ENCODE data around the gene AP1AR. TPM values are rescaled to one million over a fixed set of nuclear protein-coding genes. Genes with fewer than 3 reads are reported as not detected.

Gene AP1AR
- total and polyA plus RNA-seq, 2 of the 4 experiments (the other 2 are of a cell fraction): 4.0 to 4.7 TPM

DNA sequence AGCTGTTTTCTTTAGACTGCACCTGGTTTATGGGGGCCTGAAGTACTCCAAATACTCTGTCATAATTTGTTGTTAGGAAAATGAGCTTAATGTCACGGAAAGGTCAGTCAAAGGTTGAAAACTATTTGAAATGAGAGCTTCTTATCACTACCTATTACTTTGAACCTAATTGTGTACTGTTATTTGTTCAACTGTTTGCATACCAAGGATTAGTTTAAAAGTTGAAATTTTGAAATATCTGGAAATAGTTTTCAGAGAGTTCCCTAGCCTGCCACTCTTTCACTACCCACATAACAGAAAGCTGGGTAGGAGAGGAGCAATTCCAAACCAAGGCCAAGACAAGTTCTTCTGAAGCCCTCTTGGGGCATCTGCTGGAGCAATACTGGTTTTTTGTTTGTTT lies 28.0 kb upstream of the AP1AR start:
- in situ Hi-C loops (cut with MboI; ENCODE audit: low sequenced_read_pairs) (no loop called here), intact Hi-C loops (cut with micrococcal nuclease) (no loop called here), dilution Hi-C loops (cut with HindIII; ENCODE audit: low sequenced_read_pairs, unreplicated experiment) (no loop called here)
- H3K4me2 ChIP-seq (ENCODE audit: low read depth, low read length): no peak overlapping the region
- H2BK5ac ChIP-seq (ENCODE audit: low read depth, low read length, poor library complexity, severe bottlenecking): no peak overlapping the region
- no CpG with 5 or more reads among the region's 1 CpG for WGBS, 2 experiments (ENCODE audit: extremely low coverage in 2 of 2, insufficient read length in 1 of 2)
- DNase-seq (no peak), ATAC-seq (ENCODE audit: low read depth) (no peak)
- H2AK9ac ChIP-seq (replicated peaks; ENCODE audit: low read depth, low read length, poor library complexity): no peak overlapping the region
- H4K20me1 ChIP-seq (ENCODE audit: insufficient read depth, low read length): no peaks in the 10 kb centered on the region
- no peak overlapping the region for H2BK120ac ChIP-seq (ENCODE audit: low read depth, low read length)
- H3K9me3 ChIP-seq (ENCODE audit: control insufficient read depth, insufficient read depth, low read length): no peaks in the 10 kb centered on the region
- peaks cover 2% of the 10 kb centered on the region; the same call in 1 of the 2 replicates for H3K27me3 ChIP-seq (ENCODE audit: control insufficient read depth, insufficient read depth, low read length)
- H3K4me1 ChIP-seq (ENCODE audit: control insufficient read depth, insufficient read depth, low read length): no peaks in the 10 kb centered on the region
- H3K4me3 ChIP-seq (ENCODE audit: insufficient read depth, low read depth, low read length): no peak overlapping the region
- no peak overlapping the region for H3K4ac ChIP-seq (ENCODE audit: low read depth, low read length)
- TF ChIP-seq MAZ (IDR thresholded peaks at IDR 0.05; ENCODE audit: borderline replicate concordance, low read depth, low read length): no peak
- no peak for TF ChIP-seq USF2 (IDR thresholded peaks at IDR 0.05; ENCODE audit: low read depth, low read length)
- no peak for TF ChIP-seq CTCF (conservative IDR thresholded peaks at IDR 0.05; ENCODE audit: low read depth, low read length)
- no peak for TF ChIP-seq RFX5 (IDR thresholded peaks at IDR 0.05; ENCODE audit: low read depth, low read length)
- no peak for TF ChIP-seq NFE2L2 (IDR thresholded peaks at IDR 0.05; ENCODE audit: low read depth, low read length)
- no peak for TF ChIP-seq SMC3 (IDR thresholded peaks at IDR 0.05; ENCODE audit: low read depth, low read length)
- no peak for TF ChIP-seq CHD1 (IDR thresholded peaks at IDR 0.05; ENCODE audit: low read depth, low read length)
- no peak for TF ChIP-seq RCOR1 (IDR thresholded peaks at IDR 0.05; ENCODE audit: insufficient replicate concordance, low read length)
- TF ChIP-seq BHLHE40 (IDR thresholded peaks at IDR 0.05; ENCODE audit: low read depth, low read length): no peak
- no peak for TF ChIP-seq CEBPB (IDR thresholded peaks at IDR 0.05; ENCODE audit: low read depth, low read length)
- TF ChIP-seq FOS (IDR thresholded peaks at IDR 0.05; ENCODE audit: low read depth, low read length): no peak
- no peak for TF ChIP-seq MAFK (IDR thresholded peaks at IDR 0.05; ENCODE audit: low read depth, low read length)
- TF ChIP-seq MXI1 (IDR thresholded peaks at IDR 0.05; ENCODE audit: borderline replicate concordance, low read depth, low read length): no peak
- no peak for TF ChIP-seq RAD21 (IDR thresholded peaks at IDR 0.05; ENCODE audit: low read length)
- TF ChIP-seq, protein P1, sequence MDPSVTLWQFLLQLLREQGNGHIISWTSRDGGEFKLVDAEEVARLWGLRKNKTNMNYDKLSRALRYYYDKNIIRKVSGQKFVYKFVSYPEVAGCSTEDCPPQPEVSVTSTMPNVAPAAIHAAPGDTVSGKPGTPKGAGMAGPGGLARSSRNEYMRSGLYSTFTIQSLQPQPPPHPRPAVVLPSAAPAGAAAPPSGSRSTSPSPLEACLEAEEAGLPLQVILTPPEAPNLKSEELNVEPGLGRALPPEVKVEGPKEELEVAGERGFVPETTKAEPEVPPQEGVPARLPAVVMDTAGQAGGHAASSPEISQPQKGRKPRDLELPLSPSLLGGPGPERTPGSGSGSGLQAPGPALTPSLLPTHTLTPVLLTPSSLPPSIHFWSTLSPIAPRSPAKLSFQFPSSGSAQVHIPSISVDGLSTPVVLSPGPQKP (IDR thresholded peaks at IDR 0.05; ENCODE audit: borderline replicate concordance, low read depth, low read length): no peak
- TF ChIP-seq POLR2A (IDR thresholded peaks at IDR 0.05; ENCODE audit: low read depth, low read length): no peak
- no peak overlapping the region for H3K56ac ChIP-seq (ENCODE audit: extremely low read depth, insufficient read depth, low read length)
- H2BK15ac ChIP-seq (ENCODE audit: low read depth, low read length): no peak overlapping the region
- H2AFZ ChIP-seq (replicated peaks; ENCODE audit: low read length, poor library complexity): no peak overlapping the region
- H3K9me1 ChIP-seq (ENCODE audit: insufficient read depth, low read length): no peaks in the 10 kb centered on the region
- no peak overlapping the region for H3K9ac ChIP-seq (ENCODE audit: low read depth, low read length)
- H3K14ac ChIP-seq (replicated peaks; ENCODE audit: low read depth, low read length): no peak overlapping the region
- no TSS peak for BruUV-seq (replicated peaks)
- POLR2A ChIA-PET (ENCODE audit: unreplicated experiment): no interaction called here
- H3K18ac ChIP-seq (ENCODE audit: low read depth, low read length): no peak overlapping the region
- H4K91ac ChIP-seq (ENCODE audit: insufficient read depth, low read depth, low read length): no peak overlapping the region
- H3K23ac ChIP-seq (ENCODE audit: low read depth, low read length): no peak overlapping the region
- H4K5ac ChIP-seq (ENCODE audit: low read depth, low read length): no peak overlapping the region
- no peak overlapping the region for H2AK5ac ChIP-seq (ENCODE audit: low read depth, low read length)
- no peak overlapping the region for H2BK20ac ChIP-seq (ENCODE audit: low read depth, low read length)
- H3K79me1 ChIP-seq (ENCODE audit: low read depth in 1 of 2, low read length in 2 of 2): no peaks in the 10 kb centered on the region
- no peaks in the 10 kb centered on the region for H3K36me3 ChIP-seq (ENCODE audit: control insufficient read depth, insufficient read depth, low read length)
- H4K8ac ChIP-seq (ENCODE audit: low read depth in 2 of 2, low read length in 2 of 2): no peak overlapping the region
- CTCF ChIA-PET: interaction anchor here (0.7 kb wide), 1 partner anchor 14 kb away, joined by 3 read pairs; no protein-coding TSS in a partner anchor
- no peak overlapping the region for H3K27ac ChIP-seq (ENCODE audit: insufficient read depth, low read length)

All from IMR-90 (cell line).